Activated naive CD4-positive, alpha-beta T cell treated with Interleukin-2 at 50 U/mL for 16 hours (primary cell): Measurements from ENCODE around the gene SUPT3H.
"Not testable (repeated sequence)": the region's sequence is repeated elsewhere in the genome, so short reads cannot be mapped to it uniquely, and the experiment has no call there.

Experiments used
- DNase-seq: peaks from one replicate; pipeline ENCODE4 v3.0.0-alpha.2; 2020

SUPT3H gene

GRCh38 chr6:45163952-45164766 is 213.6 kb downstream of the SUPT3H start:
- peak; percentile 41 for DNase-seq

DNA sequence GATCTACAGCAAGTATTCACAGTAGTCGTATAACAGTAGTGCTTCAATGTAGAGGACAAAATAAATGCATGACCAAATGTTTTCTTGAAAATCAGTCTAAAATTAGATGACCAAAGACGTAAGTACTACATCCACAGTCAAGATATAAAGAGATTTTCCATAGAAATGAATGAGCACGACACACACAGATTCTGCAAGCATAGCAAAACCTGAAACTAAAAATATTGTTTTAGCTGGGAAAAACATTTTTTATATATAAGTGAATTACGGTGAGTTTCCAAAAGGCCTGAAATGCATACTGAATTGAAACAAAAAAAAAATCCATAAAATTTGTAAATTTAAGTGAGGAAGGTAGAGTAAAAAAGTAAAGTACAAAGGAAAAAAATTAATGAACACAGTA is 217.4 kb downstream of the SUPT3H start:
- DNase-seq, result no peak

GRCh38 chr6:45156075-45156474 is 221.7 kb downstream of the SUPT3H start:
- DNase-seq, result no peak

GRCh38 chr6:45155341-45155894 is 222.3 kb downstream of the SUPT3H start:
- DNase-seq, result no peak

GRCh38 chr6:45154679-45155078 is 223.1 kb downstream of the SUPT3H start:
- no peak for DNase-seq

DNA sequence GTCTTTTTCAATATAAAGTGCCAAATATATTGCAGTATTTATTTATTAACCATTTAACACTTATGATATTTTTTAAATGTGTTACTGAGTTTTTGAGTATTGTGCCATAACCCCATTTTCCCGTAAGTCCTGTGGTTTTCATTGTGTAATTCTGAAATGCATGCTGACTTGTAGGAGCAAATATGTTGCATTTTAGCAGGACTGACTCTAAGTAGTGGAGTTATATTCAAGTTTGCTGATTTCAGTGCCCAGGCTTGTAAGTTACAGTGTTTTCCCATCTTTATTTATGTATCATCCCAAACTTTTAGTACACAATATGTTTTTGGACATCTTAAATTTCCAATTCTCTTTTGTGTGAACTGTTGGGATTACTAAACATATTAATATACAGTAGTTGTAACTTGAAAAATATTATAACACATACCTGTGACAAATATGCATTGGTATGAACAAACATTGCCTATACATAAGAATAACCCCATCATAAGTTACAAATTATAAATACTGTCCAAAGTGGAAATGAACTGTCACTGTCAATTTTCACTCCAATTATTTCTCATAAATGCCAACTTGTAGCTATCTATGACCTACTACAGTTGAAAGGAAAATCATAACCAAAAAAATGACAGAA is 228.9 kb downstream of the SUPT3H start:
- no peak for DNase-seq

- DNase-seq, result no peak
These were observed 229.5 kb downstream of the SUPT3H start for GRCh38 chr6:45148278-45148677.

DNA sequence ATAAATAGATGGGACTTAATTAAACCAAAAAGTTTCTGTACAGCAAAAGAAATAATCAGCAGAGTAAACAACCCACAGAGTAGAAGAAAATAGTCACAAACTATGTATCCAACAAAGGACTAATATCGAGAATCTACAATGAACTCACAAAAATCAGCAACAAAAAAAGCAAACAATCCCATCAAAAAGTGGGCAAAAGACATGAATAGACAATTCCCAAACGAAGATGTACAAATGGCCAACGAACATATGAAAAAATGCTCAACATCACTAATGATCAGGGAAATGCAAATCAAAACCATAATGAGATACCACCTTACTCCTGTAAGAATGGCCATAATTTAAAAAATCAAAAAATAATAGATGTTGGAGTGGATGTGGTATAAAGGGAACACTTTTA is 232.1 kb downstream of the SUPT3H start:
- not testable (repeated sequence) for DNase-seq

DNA sequence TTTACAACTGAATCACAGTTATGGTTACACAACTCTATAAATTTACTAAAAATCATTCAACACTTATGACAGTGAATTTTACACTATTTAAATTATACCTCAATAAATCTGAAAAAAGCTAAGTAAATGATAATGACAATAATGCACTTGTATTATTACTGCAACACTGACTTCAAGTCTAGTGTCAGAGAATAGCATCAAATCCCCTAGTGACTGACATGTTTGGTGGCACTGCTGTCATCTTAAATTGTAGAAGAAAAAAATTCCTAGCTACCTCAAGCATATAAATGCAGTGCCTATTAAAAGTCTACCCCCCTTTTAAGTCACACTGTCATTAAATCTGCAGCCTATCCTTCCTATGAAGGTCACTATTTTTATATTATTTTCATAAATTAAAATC is 239.0 kb downstream of the SUPT3H start:
- DNase-seq, result no peak

DNA sequence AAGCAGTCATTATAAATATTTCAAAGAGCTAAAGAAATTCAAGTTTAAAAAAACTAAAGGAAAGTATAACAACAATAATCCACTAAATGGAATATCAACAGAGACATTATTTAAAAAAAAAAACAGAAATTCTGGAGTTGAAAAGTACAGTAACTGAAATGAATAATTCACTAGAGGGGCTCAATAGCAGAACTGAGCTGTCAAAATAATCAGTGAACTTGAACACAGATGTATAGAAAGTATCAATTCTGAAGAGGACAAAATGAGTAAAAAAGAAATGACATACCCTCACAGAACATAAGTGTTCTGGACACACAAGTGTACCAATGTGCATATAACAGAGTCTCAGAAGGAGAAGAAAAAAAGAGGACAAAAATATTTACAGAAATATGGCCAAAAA is 241.2 kb downstream of the SUPT3H start:
- no peak for DNase-seq

- no peak for DNase-seq
These were observed 245.0 kb downstream of the SUPT3H start for GRCh38 chr6:45132658-45133294.

GRCh38 chr6:45132059-45132458 is 245.7 kb downstream of the SUPT3H start:
- DNase-seq, result no peak

- DNase-seq, result no peak
These were observed 248.7 kb downstream of the SUPT3H start for GRCh38 chr6:45129051-45129450.

GRCh38 chr6:45127185-45127584 is 250.5 kb downstream of the SUPT3H start:
- no peak for DNase-seq

DNA sequence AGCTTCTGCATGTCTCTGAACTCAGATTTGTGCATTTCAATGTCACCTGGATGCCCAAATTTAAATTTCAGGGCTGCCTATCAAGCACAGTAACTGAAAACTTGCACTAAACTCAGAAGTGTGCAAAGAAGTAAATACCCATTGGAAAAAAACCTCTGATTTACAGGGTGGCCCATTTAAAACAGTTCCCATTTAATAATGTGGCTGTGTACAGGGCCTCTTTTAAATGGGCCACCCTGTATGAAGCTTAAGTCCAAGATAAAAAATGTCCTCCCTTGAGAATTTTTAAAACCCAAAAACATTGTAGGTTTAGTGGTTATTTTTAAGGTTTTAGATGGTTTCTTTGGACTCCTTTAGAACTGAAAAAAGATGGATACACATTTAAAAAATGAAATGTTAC is 251.7 kb downstream of the SUPT3H start:
- DNase-seq, result no peak

- DNase-seq, result no peak
These were observed 254.7 kb downstream of the SUPT3H start for GRCh38 chr6:45123023-45123422.

DNA sequence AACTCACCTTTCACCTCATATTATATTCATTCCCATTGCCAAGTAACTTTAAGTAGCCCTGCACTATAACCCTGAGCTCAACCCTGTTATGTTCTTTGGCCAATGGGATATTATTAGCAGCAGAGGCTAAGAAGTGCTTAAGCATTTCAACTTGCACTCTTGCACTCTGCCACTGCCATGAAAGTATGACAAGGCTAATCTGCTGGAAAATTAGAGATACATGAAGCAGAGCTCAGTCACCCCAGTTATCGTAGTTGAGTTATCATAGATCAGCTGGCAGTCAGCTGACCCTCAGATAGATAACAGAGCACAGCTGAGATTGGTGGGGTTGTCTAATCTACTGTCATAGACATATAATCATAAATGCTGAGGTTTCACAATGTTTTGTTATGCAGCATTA is 259.0 kb downstream of the SUPT3H start:
- no peak for DNase-seq

DNA sequence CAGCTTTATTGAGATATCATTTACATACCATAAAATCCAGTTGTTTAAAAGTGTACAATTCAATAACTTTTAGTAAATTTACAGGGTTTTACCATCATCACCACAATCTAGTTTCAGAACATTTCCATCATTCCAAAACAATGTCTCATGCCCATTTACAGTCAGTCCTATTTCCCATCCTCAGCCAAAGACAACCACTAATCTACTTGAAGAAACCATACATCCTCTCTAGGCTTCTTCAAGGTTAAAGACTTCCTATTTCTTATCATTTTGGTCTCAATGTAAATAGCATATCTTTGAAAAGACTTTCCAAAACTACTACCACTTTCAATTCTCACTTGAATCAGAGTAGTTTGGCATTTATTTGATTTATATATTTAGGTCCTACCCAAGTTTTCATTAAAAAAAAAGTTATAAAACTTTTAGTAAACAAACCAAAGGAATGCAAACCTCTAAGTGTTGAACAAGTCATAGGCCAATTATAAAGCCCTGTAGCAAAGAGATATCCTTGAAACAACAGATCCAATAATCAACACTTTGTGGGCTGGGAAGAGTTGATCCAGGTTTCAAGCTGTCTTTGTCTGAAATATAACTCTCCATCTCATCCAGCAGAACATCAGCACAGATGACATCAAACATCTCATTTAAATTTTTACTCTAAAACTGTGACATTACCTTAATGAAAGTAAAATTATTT is 260.9 kb downstream of the SUPT3H start:
- no peak for DNase-seq

DNA sequence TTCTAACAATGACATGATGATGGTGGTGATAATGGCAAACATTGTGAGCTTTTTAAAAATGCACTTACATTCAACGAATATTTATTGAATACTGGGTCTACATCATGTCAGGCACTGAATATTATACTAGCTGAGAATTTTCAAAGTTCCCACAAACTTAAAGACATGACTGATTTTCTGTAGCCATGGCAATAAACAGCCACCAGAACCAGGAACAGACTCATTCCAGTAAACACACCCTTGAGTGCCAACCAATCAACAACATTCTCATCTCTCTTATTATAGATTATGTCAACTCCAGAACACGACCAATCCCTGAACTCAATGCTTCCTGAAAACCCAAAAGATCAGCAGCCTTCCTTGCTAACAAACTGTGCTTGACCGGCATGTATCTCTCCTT is 262.0 kb downstream of the SUPT3H start:
- no peak for DNase-seq

DNA sequence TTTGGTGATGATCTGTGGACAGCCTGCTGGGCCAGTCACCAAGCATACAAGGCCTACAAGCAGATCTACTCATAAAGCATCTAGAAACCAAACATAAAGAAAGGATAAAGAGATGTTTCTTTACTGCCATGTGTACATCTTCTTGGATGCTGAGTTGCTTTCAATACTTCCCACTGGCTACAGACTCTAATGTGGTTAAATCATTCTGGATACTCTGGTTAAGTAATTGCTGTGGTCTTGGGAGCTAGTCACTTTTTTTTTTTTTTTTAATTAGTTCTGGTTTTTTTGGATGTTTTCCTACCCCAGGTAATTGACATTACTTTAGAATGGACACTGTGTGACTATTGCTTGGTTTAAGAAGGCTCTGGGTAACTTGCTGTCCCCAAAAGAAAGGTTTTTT is 265.0 kb downstream of the SUPT3H start:
- DNase-seq, result no peak

GRCh38 chr6:45109551-45109950 is 268.2 kb downstream of the SUPT3H start:
- DNase-seq, result no peak

DNA sequence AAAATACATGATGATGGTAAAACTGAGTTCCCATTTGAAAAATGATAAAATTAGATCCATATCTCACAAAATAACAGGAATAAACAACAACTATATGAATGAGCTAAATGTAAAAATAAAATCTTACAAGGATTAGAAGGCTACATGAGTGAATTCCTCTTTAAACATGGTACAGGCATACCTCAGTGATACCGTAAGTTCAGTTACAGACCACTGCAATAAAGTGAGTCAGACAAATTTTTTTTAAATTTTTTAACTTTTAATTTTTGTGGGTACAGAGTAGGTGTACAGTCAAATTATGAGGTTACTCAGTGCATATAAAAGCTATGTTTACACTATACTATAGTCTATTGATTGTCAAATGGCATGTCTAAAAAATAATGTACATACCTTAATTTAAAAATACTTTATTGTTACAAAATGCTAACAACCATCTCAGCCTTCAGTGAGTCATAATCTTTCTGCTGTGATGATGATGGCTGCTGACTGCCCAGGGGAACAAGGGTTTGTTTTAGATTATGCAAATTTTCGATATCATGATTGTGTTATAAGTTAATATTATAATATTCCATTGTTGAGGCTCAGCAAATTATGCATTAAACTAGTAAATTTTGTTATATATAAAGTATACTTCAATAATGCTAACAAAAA is 272.4 kb downstream of the SUPT3H start:
- no peak for DNase-seq

DNA sequence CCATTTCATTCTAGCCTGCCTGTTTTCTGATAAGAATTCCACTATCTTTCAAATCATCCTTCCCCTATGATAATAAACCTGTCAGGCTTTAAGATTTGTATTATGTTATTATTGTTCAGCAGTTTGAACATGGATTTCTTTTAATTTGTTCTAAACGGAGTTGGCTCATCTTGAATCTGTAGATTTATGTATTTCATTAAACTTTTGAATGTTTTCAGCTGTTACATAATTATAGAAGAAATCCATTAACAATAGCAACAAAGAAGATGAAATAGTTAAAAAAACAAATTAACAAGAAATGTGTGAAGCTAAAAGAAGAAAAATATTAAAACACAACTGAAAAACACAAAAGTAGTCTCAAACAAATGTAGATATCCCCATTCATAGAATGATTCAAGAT is 273.3 kb downstream of the SUPT3H start:
- DNase-seq, result no peak
